Ishikawa (cell line): ENCODE data around the gene STPG3.

Source experiments
- CEBPB ChIP-seq: IDR thresholded peaks from 2 replicates; pipeline ENCODE4 v1.6.1; 2012
- CREB1 ChIP-seq: IDR thresholded peaks from 2 replicates; pipeline ENCODE4 v1.6.1; 2012; ENCODE audit warnings: low read depth
- EGR1 ChIP-seq: IDR thresholded peaks from 2 replicates; pipeline ENCODE4 v1.6.1; 2012
- EP300 ChIP-seq: IDR thresholded peaks from 2 replicates; pipeline ENCODE4 v1.6.1; 2012; ENCODE audit warnings: borderline replicate concordance
- FOXM1 ChIP-seq: IDR thresholded peaks from 2 replicates; pipeline ENCODE4 v1.6.1; 2012; ENCODE audit warnings: low read depth, borderline replicate concordance
- MAX ChIP-seq: IDR thresholded peaks from 2 replicates; pipeline ENCODE4 v1.6.1; 2012
- NFIC ChIP-seq: IDR thresholded peaks from 2 replicates; pipeline ENCODE4 v1.6.1; 2012
- RAD21 ChIP-seq: IDR thresholded peaks from 2 replicates; pipeline ENCODE4 v1.6.1; 2012; ENCODE audit warnings: low read depth
- REST ChIP-seq: IDR thresholded peaks from 2 replicates; pipeline ENCODE4 v1.6.1; 2012; ENCODE audit warnings: low read depth, mild to moderate bottlenecking
- TAF1 ChIP-seq: IDR thresholded peaks from 2 replicates; pipeline ENCODE4 v1.6.1; 2012; ENCODE audit warnings: low read depth, mild to moderate bottlenecking
- TCF12 ChIP-seq: IDR thresholded peaks from 2 replicates; pipeline ENCODE4 v1.6.1; 2012; ENCODE audit warnings: low read depth
- TEAD4 ChIP-seq: IDR thresholded peaks from 2 replicates; pipeline ENCODE4 v1.6.1; 2012
- USF1 ChIP-seq: IDR thresholded peaks from 2 replicates; pipeline ENCODE4 v1.6.1; 2012
- YY1 ChIP-seq: IDR thresholded peaks from 2 replicates; pipeline ENCODE4 v1.6.1; 2012; ENCODE audit warnings: low read depth
- ZBTB7A ChIP-seq: IDR thresholded peaks from 2 replicates; pipeline ENCODE4 v1.6.1; 2012; ENCODE audit warnings: low read depth

STPG3 gene

DNA sequence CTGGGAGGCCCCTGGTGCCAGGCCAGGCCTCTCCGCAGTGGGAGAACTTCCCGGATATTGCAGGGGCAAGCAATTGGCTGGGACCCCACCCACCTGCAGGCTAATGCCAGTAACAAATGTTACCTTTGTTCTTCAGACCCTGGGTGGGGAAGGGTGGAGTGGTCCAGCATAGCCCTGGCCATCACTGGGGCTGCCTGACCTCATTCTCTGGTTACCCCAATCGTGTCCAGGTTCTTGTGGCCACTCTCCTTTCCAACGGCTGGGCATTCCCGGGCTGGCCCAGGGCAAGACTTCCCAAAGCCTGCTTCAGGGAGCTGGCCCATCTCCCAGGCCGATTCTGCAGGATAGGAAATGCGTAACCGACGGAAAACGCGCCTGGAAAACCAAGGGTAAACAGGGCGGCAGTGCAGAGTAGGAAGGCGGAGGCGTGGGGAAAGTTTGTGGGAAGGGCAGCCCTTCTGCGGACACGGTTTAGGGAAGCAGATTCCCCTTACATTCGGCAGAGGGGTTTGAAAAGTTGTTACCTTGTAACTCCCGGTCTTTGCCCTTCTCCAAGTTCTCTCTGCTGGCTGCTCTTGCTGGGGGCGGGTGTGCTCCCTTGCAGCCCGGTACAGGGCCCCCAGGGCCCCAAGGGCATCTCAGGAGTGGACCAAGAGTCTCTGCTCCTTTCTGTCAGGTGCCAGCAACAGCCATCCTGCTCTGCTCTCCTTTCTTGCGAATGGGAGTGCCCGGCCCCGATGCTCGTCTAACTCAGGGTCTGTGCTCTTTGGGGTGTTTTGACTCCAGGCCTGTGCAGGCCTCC lies 47.5 kb downstream of the STPG3 start:
- TF ChIP-seq CEBPB, result no peak
- no peak for TF ChIP-seq NFIC
- TF ChIP-seq CREB1, result no peak

- TF ChIP-seq ZBTB7A (no peak), YY1 (no peak), TCF12 (no peak), EGR1 (no peak), MAX (no peak), RAD21 (no peak), TAF1 (no peak), CREB1 (no peak), REST (no peak), TEAD4 (no peak), CEBPB (no peak)
Observed at GRCh38 chr9:137299203-137299565, 48.1 kb downstream of the STPG3 start.

DNA sequence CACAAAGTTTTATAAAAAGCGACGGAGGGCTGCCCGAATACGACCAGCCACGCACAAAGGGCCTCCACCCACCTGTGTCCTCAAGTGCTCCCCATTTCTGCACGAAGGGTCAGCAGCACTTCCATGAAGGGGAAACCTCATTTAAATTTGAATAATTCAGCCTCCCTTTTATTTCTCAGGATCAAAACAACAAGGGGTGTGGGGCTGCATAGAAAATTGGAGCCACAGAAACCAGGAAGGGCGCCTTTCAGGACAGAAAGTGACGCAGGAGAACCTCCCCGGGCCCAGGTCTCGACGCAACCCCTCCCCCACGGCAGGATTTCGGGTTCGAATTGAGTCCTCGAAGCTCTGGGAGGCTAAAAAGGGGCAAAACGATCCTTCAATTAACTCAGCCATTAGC lies 48.9 kb downstream of the STPG3 start:
- TF ChIP-seq NFIC, result no peak
- no peak for TF ChIP-seq CEBPB
- TF ChIP-seq YY1, result no peak
- no peak for TF ChIP-seq EGR1
- TF ChIP-seq USF1, result no peak
- no peak for TF ChIP-seq CREB1
- TF ChIP-seq RAD21, result no peak
- TF ChIP-seq EP300, result no peak
- no peak for TF ChIP-seq TCF12
- no peak for TF ChIP-seq ZBTB7A

DNA sequence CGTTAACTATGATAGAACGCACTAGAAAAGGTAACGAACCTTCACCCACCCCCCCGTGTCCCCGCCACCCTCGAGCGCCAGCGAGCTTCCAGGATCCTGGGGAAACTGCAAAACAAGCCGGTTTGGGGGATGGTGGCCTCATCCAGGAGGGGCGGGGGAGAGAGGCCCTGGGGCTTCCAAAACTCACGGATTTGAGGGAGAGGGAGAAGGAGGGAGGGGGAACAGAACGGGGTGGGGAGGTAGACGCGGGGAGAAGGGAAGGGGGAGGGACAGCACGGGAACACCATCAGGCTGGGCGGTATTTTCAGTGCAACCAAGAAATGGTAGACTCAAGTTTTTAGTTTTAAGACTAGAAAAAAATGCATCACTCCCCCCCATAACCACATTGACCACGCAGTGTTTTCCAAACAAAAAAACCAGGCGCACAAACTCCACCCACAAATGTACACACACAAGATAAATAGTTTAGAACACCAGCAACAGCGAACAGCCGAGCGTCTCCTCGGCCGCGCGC lies 49.5 kb downstream of the STPG3 start:
- TF ChIP-seq FOXM1, result no peak
- TF ChIP-seq RAD21, result no peak
- no peak for TF ChIP-seq CREB1
- no peak for TF ChIP-seq EP300
- no peak for TF ChIP-seq TEAD4
- no peak for TF ChIP-seq TAF1

DNA sequence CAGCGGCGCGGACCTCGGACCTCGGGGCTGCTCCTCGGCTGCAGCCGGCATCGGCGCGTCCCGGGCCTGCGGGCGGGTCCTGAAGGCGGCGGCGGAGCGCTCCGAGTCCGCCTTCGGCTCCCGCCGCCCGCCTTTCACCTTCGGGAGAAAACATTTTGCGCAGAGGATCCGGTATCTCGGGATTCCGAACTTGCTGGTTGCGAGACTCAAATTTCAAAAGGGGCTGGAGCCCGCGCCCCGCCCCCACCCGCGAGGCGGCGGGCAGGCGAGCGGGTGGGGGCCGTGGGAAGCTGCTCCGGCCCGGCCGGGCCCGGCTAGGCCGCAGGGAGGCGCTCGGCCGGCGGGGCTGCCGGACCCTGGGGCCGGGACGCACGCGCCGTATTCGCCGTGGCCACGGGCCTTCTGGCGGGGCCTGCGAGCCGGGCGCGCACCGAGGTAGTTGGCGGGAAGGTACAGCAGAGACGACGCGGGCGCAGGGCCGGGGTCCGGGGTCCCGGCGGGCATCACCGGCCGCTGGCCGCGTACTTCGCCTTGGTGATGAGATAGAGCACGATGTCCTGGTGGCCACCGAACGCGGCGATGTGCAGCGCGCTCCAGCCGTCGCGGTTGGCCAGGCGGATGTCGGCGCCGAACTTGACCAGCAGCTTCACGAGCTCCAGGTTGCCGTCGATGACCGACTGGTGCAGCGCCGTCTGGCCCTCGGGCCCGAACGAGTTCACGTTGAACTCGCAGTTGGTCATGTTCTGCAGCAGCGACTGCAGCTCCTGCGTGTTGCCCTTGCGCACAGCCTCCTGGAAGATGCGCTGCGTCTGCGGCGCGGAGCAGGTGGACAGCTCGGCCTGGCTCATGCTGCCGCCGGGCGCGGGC lies 50.2 kb downstream of the STPG3 start:
- no peak for TF ChIP-seq CREB1
- TF ChIP-seq EP300, result no peak
- peak; percentile 35; the same call in 1 of the 2 replicates for TF ChIP-seq RAD21
- no peak for TF ChIP-seq EGR1
- no peak for TF ChIP-seq REST
- TF ChIP-seq CEBPB, result no peak
- TF ChIP-seq TCF12, result no peak
- peak; percentile 88 for TF ChIP-seq MAX
- TF ChIP-seq TEAD4, result peak; percentile 37; the same call in 1 of the 2 replicates
- TF ChIP-seq NFIC, result no peak
- TF ChIP-seq ZBTB7A, result no peak

GRCh38 chr9:137302118-137302448 lies 51.0 kb downstream of the STPG3 start, which contains the start of gene NRARP:
Gene NRARP, minus strand, starts transcription at chr9:137302271. Its CDS starts 343 bp downstream, at chr9:137301928.
- TF ChIP-seq EGR1 (peak; percentile 79; the same call in 1 of the 2 replicates), RAD21 (no peak), TAF1 (peak; percentile 47; the same call in 1 of the 2 replicates), FOXM1 (no peak), TEAD4 (no peak)
